ENCODE results near the gene C6orf62.

DNA sequence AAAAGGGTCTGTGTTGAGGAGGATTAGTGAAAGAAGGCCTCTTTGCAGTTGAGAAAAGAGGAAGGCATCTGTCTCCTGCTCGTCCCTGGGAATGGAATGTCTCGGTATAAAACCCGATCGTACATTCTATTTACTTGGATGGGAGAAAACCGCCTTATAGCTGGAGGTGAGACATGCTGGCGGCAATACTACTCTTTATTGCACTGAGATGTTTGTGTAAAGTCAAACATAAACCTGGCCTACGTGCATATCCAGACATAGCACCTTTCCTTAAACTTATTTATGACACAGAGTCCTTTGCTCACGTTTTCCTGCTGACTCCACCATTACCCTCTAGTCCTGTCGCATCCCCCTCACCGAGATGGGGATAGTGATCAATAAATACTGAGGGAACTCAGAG lies 56.7 kb downstream of the C6orf62 start:
- TF ChIP-seq POLR2A (IDR thresholded peaks at IDR 0.05; ENCODE audit: low read length) (no peak), GATA1 (IDR thresholded peaks at IDR 0.05; ENCODE audit: low read depth, low read length) (no peak)
